Measurements from ENCODE around the gene MACROD1.
A peak's percentile ranks its signal among the peaks of the same experiment; 100 is the strongest.
"Not testable (repeated sequence)": the region's sequence is repeated elsewhere in the genome, so short reads cannot be mapped to it uniquely, and the experiment has no call there.

Gene MACROD1

GRCh38 chr11:64185175-64185692 is 19.3 kb upstream of the MACROD1 start:
- DNase-seq: no peak

- no peak for DNase-seq
These were observed 18.0 kb upstream of the MACROD1 start for GRCh38 chr11:64183890-64184289.

DNA sequence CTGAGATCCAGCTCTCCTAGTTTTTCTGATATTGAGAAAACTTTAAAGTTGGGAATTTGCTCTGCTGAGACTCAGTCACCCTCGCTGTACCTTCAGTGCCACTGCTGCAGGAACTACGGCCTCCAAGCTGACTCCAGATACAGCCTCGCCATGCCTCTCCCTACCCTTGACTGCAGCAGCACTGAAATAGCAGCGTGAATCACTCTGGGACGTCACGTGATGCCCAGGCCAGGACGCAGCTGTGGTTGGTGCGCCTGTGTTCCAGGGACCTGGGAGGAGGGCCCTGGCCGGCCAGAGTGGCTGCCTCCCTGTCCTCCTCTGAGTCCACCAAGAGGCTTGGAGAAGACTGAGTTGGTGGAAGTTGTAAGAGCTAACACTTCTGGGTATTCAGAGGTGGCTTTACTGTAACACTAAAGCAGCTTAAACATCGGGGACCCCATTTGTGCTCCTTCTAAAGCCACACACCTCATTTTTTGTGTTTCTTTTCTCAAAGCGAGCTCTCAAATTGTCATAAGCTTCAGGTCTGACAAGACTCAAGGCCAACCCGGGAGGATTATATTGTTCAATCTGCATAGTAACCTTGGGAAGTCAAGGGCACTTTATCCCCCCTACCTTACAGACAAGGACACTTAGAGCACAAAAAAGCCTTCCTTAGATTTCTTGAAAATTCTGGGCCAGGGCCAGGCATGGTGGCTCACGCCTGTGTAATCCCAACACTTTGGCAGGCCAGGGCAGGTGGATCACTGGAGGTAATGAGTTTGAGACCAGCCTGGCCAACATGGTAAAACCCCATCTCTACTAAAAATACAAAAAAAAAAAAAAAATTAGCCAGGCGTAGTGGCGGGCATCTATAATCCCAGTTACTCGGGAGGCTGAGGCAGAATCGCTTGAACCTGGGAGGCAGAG is 15.8 kb upstream of the MACROD1 start:
- peak; percentile 94 for DNase-seq

GRCh38 chr11:64180891-64181290 is 15.0 kb upstream of the MACROD1 start:
- DNase-seq: no peak

DNA sequence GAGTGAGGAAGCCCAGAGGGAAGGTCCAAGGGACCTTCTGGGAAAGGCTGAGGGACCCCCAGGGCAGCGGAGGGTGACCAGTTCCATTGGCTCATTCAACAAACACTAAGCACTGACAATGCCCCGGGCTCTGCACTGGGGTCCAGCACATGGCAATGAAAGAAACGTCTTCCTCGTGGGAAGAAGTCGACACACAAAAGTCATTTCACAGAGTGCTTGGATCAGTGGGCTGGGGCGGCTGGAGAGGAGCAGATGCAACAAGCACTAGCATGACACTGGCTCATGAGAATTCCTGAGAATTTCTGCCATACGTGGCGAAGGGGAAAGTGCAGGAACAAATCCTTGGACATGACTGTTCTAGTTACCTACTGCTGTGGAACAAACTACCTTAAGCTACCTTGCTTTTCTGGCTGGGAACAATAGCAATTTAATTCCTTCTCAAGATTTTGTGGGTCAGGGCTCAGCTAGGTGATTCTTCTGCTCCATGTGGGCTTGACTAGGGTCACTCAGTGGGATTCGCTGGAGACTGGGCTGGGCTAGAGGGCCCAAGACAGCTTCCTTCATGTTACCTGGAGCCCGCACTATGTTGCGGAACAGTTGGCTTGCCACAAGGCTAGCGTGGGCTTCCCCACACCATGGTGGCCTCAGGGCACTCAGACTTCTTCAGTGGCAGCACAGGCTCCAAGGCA is 13.2 kb upstream of the MACROD1 start:
- no peak for DNase-seq

DNA sequence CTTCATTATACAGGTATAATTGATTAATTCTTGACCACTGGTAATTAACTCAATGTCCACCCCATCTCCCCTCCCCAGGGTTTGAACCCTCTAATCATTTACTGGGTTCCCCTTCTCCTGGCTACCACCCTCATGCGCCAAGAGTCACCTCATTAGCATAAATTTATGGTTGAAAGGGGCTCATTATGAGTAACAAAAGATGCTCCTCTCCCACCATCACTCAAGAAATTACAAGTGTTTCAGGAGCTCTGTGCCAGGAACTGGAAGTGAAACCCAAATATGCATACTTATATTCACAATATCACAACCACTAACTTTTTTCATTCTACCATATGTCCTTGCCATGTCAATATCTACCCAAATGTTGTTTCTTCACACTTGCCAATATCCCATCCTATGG is 12.3 kb upstream of the MACROD1 start:
- DNase-seq: no peak

DNA sequence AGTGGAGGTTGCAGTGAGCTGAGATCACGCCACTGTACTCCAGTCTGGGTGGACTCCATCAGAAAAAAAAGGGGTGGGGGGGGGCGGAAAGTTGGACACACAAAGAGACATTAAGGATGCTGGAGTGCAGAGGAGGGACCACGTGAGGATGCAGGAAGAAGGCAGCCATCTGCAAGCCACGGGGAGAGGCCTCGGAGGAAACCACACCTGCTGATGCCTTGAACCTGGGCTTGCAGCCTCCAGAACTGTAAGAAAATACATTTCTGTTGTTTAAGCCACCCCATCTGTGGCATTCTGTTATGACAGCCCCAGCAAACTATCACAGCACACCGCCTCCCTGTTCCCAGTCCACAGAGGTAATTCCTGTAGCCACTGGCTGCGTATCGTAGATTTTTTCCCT is 10.8 kb upstream of the MACROD1 start:
- no peak for DNase-seq

DNA sequence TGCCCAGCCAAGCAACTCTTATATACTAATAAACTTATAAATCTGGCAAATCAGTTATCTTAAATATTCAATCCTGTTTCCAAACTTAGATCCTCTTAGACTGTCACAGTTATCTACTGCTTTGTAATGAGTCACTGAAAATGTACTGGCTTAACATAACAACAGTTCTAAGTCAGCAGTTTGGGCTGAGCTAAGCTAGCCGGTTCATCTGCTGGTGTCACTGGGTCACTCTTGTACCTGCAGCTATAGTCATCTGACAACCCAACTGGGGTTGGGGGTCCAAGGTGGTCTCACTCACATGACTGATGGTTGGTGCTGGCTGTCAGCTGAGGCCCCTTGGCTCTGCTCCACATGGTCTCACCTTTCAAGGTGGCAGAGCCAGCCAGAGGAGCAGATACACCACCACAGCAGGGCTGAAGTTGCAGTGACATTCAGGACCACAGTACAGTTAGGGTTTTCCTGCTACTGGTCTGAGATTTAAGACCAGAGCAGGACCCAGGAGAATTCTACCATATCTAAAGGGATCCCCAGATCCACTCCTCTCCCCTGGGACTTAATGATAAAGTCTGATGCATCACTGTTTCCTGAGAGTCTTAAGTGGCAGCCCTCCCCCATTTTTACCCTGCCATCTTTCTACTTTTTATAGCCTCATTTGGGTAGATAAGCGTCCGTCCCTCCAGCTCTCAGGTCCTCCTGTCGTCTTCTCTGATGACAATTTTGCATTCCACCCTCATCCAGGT is 7.9 kb upstream of the MACROD1 start:
- no peak for DNase-seq

GRCh38 chr11:64170419-64170818 is 4.5 kb upstream of the MACROD1 start:
- no peak for DNase-seq

DNA sequence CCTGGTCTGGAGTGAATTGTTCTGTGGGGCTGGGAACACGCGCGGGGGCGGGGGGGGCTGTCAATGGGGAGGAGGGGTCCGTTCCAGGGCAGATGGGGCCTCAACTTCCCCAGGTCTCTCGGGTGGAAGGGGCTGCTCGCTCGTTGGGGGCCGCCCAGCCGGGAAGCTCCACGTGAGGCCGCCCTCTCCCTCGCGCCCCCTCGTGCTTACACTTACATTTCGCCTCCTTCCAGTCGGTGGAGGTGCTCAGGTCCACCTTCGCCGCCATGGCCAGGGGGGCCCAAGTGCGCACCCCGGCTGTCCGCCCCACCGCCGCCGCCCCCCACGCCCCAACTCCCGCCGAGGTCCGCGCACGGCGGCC is 452 bp downstream of the MACROD1 start:
- DNase-seq: peak; percentile 50

- DNase-seq: peak; percentile 73
These were observed 1.3 kb downstream of the MACROD1 start for GRCh38 chr11:64164392-64165312.

GRCh38 chr11:64163951-64164350 is 2.0 kb downstream of the MACROD1 start:
- no peak for DNase-seq

GRCh38 chr11:64162769-64163168 is 3.1 kb downstream of the MACROD1 start:
- DNase-seq: not testable (repeated sequence)

DNA sequence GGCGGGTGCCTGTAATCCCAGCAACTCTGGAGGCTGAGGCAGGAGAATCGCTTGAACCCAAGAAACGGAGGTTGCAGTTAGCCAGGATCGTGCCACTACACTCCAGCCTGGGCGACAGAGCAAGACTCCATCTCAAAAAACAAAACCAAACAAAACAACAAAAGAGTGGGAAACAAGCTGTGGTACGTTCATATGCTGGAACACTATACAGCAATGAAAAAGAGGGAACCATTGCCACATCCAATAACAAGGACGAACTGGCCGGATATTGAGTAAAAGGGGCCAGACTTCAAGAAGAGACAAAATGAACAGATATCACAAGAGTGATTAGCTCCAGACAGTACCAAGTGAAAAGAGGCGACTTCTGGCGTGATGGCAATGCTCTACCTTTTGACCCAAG is 4.9 kb downstream of the MACROD1 start:
- DNase-seq: no peak

- no peak for DNase-seq
These were observed 8.1 kb downstream of the MACROD1 start for GRCh38 chr11:64157631-64158394.

- DNase-seq: peak; percentile 60
These were observed 9.5 kb downstream of the MACROD1 start for GRCh38 chr11:64156235-64157011.

DNA sequence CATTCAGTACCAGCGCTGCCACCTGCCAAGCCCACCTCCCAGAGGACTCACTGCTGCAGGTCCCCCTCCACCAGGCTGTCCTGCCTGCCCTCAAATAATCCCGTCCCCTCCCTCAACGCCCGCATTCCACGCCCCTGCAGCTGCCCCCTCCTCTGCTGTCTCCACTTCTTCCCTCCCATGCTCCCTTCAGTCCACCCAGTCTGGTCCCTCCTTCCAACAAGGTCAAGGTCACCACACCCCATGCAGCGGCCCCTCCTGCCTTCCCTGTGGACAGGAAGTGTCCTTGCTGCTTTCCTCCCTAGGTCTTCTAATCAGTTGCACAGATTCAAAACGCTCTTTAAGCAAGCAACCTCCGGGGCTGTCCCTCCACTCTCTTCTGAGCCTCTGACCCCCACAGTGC is 12.1 kb downstream of the MACROD1 start:
- DNase-seq: no peak

DNA sequence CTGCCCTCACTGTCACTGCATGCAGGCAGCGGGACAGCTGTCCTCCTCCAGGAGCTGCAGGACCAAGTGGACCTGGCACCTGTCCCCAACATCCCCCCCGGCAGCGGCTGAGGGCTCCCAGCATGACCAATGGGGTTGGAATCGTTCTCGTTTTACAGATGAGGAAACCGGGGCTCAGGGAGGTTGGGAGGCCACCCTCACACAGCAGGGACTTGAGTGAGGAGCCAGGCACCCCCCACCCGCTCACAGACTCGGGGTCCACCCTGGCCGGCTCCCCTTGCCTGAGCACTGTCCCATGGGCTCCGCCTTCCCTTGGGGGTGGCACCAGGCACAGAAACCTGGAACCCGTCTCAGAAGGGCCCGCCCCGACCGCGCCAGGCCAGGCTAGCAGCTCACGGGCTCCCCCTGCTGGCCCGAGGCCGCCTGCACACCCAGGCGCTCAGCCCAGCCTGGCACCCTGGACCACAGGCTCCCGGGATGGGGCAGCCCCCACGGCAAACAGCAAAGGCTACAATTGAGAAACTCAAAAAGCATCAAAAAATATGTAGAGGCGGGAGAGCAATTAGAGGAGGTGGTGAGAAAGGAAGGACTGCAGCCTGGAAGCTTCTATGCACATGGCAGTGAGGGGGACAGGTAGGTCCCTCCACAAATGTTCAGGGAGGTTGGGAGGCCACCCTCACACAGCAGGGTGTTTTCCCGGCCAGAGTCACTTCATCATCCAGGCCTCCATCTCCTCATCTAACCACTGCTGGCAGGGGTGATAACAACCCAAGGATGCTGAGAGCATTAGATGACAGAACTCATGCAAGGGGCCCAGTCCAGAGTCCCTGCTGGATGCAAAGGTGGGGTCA is 12.8 kb downstream of the MACROD1 start:
- peak; percentile 69 for DNase-seq

- no peak for DNase-seq
These were observed 14.6 kb downstream of the MACROD1 start for GRCh38 chr11:64151337-64151736.
